Stimulated activated naive CD4-positive, alpha-beta T cell treated with Interleukin-2 at 50 U/mL for 16 hours (primary cell): ENCODE data around the gene CCP110.
"Not testable (repeated sequence)": the region's sequence is repeated elsewhere in the genome, so short reads cannot be mapped to it uniquely, and the experiment has no call there.

Source experiments
- DNase-seq: peaks from one replicate; lab custom pipeline; 2025; lab: John Stamatoyannopoulos, UW

CCP110 gene

DNA sequence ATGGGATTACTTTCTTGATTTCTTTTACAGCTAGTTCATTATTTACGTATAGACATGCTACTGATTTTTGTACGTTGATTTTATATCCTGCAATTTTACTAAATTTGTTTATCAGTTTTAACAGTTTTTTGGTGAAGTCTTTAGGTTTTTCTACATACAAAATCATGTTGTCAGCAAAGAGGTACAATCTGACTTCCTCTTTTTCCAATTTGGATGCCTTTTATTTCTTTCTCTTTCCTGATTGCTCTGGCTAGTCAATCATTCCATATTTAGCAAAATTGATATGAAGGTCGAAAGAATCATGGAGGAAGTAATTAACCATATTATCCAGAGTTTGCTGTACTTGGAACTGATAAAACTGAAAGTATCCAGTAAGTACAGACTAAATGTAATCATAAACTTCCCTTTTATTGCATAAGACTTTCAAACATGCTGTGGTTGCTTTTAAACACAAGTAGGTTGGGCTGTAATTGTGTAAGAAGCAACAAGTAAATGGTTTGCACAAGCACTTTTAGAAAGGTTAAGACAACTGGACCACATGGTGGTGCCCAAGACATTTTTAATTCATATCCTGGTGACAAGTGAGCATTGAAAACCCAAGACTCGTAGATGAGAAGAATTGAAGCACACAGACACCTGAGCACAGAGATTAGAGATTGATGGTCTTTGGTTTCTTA lies 10.2 kb upstream of the CCP110 start:
- DNase-seq: no peak

DNA sequence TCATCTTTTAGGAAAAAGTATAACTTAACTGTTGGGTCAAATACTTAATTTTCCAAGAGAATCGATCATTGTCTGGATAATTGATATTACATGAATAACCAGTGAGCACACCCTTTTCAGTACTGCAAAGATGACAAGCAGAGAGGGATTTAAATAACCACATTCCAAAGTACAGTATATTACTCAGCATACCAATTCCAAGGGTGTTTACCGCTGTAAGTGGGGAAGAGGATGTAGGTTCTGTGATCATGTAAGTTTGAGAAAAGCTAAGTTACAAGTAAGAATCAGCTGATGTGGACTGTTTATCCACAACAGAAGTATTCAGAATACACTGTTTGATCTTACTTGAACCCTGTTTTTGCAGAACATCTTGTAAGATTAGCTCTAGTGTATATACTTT lies 8.0 kb upstream of the CCP110 start:
- no peak for DNase-seq

DNA sequence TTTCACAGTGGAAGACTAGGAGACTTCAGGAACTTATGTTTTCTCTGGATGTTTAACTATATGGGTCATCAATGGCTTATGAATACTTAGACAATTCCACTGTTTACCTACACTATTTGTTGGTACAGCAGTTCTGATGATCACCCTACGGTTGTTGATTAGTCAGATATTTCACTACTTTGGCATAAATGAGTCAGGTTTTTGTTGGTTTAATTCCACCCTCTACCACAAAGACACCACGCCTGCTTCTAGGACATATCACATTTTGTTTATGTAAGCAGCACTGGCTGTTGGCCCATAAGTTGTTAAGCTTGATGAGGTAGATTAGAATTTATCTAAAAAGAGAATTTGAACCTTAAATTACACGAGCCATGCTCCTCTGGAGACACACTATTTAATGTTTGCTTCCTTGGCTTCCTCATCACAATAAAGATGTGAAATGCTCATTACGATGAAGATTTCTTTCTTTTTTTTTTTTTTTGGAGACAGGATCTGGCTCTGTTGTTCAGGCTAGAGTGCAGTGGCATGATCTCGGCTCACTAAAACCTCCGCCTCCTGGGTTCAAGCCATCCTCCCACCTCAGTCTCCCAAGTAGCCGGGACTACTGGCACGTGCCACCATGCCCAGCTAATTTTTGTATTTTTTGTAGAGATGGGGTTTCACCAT lies 6.2 kb upstream of the CCP110 start:
- DNase-seq: peak; percentile 10

DNA sequence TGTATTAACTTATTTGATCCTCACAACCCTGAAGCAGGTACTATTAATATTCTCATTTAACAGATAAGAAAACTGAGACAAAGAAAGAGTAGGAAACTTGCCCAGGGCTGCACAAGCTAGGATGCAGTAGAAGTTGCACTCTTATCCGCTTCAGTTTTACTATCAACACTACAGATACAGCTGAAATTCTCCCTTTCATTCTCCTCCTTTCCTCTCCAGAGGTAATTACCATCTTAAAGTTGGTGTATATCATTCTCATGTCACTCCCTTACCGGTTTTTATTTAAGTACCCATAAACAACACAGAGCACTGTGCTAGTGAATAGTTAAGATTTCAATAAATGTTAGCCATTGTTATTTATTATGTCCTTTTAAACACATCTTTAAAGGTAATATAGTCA lies 5.4 kb upstream of the CCP110 start:
- no peak for DNase-seq

DNA sequence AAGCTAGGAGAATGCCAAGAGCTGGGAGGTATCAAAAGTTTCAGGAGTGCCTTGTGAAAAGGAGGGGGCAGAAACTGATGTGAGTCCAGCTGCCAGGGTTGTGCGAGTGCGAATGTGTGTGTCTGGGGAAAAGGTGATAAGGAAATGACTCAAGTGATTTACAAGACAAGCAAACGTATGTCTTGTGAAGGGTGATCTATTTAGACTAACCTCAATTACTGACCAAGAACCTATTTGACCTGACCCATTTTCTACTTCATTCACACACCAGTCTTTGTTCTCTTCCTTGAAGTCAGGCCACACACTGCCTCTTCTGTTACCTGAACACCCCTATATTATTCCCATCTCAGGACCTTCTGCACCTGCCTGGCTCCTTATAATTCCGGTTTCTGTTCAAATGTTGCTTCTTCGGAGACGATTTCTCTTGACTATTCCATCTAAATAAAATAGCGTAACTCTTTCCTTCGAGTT lies 2.8 kb upstream of the CCP110 start:
- DNase-seq: no peak

DNA sequence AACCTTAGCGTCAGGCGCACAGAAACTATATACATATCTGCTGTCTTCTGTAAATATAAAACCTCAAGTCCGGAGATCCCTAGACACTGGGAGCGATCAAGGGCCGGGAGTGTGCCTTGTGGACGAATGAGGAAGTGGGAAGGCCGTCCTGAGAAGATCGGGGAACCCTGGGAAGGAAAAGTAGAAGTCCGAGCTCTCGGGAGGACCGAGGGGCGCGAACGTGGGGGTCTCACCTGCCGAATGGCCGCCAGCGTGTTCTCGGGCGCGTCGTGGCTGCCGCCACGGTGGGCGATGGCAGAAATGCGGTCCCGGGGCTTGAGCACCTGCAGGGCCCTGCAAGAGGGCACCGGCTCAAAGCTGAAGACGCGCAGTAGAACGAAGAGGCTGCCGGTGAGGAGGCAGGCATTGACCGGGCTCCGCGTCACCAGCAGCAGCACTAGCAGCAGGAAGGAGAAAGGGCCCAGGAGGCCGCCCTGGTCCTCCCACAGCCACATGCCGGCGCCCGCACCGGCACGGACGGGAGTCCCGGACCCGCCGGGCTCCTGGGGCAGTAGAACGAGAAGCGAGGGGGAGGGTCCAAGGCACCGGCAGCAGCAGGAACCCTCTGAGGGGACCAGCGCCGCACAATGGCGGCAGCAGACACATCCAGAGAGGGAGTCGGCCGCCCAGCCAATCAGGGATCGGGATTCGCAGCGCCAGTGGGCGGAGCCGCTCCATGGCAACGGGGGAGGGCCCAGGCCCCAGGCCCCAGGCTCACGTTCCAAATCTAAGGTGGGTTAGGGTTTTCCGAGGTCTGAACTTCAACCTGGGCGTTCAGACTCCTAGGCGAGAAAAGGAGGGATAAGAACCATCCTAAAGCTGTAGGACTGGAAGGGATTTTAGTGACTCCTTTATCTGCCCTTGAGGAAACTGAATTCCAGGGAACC lies 2.0 kb upstream of the CCP110 start, which contains the start of gene GDE1:
Gene GDE1, minus strand, starts transcription at position 628 of the 926 bp plus-strand sequence. Its CDS starts 134 bp downstream, at position 494.
- peak; percentile 95 for DNase-seq

DNA sequence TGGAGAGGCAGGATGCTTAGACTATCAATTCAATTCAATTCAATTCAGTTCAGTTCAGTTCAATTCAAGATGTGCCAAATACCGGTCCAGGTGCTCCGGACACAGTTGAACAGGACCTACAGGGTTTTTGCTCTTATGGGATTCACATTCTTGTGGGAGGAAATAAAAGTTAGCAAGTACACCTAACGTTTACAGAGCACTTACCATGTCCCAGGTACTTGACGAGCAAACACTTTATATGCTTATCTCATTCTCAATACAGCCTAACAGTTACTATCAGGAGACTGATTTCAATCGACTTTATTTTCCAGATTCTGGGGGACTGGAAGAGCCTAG lies 1.4 kb upstream of the CCP110 start:
- no peak for DNase-seq

DNA sequence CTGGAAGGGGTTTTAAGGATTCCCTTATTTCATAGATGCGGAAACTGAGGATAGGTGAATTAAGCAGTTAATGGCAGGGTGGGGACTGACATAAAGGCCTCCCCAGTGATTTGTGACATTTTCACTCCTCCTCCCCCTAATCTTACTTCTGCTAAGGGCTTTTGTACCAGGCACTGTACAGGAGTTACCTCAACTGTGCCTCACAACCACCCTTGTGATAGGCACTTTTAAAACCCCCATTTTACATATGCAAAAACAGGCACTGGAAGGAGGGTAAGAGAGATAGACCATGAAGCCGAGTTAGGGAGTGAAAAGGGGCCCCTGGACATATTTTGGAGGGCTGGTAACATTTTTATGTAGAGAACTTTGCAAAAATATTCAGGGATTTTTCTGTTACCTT lies 982 bp upstream of the CCP110 start:
- no peak for DNase-seq

DNA sequence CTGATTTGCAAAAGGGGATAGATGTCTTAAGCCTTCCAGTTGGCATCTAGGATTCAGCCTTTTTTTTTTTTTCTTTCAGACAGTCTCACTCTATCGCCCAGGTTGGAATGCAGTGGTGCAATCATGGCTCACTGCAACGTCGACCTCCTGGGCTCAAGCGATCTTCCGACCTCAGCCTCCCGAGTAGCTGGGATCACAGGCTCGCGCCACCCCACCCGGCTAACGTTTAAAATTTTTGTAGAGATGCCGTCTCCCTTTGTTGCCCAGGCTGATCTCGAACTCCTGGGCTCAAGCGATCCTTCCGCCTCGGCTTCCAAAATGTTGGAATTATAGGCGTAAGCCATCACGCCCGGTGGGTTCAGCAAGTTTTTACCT lies 571 bp upstream of the CCP110 start:
- no peak for DNase-seq

DNA sequence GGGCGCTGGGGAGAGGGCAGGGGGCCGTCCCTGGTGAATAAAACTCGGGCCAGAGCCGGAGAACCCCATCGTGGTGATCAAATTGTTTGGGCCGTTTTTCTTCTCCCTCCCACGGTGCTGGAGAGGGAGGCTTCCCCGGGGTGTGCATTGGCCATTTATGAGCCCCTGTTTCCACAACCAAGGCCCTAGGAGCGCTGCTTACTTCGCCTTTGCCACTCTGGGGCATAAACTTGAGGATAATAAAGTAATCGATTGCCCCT lies 544 bp downstream of the CCP110 start:
- no peak for DNase-seq

DNA sequence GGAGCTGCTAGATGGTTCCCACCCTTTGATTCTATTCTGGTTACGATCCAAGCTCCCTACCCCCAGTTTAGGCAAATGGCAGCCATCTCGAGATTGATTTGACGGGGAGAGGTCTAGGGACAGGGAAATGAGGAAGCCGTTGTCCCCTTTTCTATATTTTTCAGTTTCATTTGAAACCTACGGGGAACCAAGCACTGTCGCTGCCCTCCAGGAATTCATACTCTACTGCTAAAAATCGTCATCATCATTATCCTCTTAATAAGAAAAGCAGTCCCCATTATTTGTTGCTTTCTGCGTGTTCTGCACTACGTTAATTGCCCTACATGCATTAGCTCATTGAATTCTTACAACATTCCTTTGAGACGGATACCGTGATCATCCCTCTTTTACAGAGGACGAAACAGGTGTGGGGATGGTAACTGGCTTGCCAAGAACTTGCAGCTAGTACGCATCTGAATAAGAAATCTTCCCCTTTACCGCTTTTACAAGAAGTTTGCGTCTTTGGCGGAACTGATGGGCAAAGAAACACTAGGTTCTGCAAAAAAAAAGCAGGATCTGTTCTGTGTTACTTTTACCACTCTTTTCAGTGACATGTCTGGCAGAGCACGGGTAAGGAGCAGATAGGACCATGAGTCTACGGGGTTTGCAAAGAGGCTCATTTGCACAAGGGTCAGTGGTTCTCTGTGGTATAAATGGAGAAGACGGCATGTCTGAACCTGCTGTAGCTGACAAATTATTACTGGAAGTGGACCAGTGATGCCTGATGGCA lies 1.1 kb downstream of the CCP110 start:
- no peak for DNase-seq

DNA sequence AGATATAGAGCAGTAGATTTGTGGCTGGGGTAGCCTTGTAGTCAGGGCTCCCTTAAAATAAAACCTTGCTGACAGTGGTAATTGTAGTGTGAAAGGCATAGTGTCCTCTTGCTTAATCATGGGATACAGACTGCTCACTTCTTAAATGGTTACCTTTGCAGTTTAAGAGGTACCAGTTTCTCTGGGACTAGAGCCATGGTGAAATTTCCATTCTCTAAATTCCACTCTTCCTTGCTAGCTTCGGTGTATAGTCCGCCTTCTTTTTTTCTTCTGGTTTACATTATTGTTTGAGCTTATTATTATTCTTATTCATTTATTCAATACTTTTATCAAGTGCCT lies 1.6 kb downstream of the CCP110 start:
- DNase-seq: no peak

DNA sequence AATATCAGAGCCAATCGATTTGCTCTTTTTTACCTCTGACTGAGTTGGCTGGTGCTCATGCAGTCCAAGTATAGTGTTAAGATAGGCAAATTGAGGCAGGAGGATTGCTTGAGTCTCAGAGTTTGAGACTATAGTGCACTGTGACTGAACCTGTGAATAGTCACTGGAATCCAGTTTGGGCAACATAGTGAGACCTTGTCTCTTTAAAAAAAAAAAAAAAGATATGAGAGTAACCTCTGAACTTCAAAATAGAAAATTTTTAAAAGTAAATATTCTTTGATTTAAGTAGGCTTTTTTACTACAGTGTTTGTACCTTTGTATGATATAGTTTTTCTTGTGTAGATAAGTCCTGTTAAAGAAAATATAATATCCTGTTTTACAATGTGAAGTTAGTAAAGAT lies 3.4 kb downstream of the CCP110 start:
- no peak for DNase-seq

DNA sequence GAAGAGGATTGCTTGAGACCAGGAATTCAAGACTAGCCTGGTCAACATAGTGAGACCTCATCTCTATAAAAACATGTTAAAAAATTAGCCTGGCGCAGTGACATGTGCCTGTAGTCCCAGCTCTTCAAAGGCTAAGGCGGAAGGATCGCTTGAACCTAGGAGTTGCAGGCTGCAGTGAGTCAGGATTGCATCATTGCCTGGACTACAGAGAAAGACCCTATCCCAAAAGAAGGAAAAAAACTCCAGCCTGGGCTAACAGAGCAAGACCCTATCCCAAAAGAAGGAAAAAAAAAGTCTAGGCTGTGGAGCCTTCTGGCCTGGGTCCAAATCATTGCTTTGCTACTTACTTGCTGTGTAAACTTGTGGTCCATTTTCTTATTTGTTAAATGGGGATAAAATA lies 4.9 kb downstream of the CCP110 start:
- no peak for DNase-seq

DNA sequence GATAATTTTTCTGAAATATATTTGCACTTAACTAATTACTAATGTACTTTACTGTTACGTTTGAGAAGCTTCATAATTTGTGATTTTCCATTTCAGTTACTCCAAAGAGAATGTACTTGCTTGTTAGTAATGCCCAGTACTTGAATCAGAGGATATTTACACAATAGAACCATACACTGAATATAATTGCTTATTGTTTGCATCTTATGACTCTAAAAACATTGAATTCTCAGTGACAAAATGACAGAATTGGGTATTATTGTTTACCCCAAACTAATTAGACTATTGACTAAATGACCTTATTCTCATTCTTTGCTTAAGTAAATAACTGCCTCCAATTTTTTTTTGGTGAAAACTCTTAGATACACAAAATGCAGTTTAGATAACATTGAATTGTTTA lies 8.9 kb downstream of the CCP110 start:
- no peak for DNase-seq

DNA sequence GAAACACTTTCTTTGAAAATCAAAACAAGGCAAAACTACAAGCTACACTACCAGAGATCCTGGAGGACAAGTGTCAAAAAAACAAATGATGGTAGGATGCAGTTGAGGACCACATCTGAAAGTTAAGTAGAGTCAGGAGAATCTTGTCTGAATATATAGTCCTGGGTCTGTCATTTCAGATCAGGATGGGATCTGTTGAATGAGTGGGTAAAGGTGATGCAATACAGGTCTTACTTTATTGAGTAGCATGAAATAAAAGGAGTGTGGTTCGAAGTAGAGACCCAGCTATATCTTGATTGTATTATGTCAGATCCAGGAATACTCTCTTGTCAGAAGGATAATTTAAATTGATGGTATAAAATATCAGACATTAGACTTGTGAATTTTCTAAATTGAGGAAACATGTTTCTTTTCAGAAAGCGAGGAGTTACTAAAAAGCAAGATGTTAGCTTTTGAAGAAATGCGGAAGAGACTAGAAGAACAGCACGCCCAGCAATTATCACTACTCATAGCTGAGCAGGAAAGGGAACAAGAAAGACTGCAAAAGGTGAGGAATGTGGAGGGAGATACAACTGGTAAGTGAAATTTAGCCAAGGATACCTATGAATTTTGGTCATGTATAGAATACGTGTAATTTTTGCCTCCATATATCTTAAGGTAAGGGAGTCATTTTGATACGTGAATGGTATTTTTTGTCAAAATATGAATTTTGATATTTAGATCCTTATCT lies 16.7 kb downstream of the CCP110 start:
- DNase-seq: no peak

DNA sequence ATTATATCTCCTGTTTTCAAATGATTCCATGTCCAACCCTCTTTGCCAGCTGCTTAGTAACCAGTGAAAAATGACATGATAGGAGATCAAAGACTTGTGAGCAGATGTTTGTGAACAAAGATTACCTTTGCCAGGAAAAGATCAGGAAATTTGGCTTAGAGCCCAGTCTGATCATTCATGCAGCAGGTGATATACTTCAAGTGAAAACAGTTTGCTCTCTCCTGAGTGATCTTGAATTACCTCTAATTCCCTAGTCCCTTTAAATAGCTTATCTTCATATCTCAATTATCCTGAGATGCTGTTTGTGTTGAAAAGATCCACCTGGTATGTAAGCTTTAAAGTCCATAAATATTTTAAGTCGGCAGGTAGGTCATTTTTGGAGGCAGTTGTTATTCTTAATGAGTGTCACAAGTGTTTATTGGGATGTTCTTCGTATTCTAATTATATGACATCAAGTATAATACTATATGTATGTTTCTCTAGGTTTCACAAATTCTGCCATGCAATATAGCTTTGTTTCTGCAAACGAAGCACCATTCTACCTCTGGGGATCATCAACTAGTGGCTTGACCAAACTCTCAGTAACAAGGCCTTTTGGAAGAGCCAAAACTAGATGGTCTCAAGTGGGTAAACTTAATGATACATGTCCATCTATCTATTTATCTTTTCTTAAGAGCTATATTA lies 18.5 kb downstream of the CCP110 start:
- DNase-seq: no peak

DNA sequence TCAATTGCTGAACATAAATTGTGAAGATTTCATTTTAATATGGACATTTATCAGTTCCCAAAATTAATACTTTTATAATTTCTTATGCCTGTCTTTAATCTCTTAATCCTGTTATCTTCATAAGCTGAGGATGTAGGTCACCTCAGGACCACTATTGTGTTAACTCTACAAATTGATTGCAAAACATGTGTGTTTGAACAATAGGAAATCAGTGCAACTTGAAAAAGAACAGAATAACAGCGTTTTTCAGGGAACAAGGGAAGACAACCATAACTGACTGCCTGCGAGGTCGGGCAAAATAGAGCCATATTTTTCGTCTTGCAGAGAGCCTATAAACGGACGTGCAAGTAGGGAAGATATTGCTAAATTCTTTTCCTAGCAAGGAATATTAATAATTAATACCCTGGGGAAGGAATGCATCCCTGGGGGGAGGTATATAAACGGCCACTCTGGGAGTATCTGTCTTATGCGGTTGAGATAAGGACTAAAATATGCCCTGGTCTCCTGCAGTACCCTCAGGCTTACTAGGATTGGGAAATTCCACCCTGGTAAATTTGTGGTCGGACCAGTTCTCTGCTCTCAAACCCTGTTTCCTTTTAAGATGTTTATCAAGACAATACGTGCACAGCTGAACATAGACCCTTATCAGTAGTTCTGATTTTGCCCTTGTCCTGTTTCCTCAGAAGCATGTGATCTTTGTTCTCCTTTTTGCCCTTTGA lies 19.7 kb downstream of the CCP110 start:
- DNase-seq: not testable (repeated sequence)

DNA sequence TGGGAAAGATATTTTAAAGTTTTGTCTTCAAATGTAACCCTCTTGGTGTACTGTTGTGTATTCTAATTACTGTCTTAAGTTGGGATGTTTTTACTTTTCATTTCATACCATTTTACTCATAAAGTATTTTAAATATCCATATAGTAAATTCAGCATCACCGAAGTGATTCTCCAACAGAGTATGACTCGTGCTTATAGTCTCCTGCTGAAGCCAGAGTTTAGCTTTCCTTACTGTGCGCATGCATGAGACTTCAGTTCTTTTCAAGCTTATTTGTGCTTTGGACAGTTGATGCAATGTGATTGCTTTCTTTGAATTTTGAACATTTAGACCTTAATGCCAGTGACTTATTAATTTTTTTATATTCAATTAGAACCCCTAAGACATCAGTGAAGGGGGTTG lies 24.4 kb downstream of the CCP110 start:
- DNase-seq: no peak

DNA sequence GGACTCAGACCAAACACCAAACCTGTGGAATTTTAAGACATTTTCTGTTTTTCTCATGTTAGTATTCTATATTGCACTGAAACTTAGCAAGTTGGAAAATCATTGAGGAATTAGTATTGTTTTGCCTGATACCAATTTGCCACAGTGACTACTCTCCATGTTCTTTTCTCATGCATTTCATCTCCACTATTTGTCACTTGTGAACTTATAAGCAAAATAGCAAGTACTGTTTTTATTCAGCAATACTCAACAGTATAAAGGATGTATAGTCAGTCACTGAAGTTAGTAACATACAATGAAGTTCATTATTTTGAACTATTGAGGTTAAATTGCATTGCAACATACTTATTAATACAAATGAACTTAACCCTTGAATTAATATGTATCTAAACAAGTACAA lies 25.9 kb downstream of the CCP110 start:
- DNase-seq: no peak
